Fibroblast of skin of left biceps (primary cell): ENCODE results near the gene RIN3.

Experiments used
- DNase-seq, 2 experiments: peaks; one replicate each; pipeline ENCODE4 v3.0.0-alpha.2; 2013; ENCODE audit warnings: low read depth in 2 of 2

RIN3 gene

DNA sequence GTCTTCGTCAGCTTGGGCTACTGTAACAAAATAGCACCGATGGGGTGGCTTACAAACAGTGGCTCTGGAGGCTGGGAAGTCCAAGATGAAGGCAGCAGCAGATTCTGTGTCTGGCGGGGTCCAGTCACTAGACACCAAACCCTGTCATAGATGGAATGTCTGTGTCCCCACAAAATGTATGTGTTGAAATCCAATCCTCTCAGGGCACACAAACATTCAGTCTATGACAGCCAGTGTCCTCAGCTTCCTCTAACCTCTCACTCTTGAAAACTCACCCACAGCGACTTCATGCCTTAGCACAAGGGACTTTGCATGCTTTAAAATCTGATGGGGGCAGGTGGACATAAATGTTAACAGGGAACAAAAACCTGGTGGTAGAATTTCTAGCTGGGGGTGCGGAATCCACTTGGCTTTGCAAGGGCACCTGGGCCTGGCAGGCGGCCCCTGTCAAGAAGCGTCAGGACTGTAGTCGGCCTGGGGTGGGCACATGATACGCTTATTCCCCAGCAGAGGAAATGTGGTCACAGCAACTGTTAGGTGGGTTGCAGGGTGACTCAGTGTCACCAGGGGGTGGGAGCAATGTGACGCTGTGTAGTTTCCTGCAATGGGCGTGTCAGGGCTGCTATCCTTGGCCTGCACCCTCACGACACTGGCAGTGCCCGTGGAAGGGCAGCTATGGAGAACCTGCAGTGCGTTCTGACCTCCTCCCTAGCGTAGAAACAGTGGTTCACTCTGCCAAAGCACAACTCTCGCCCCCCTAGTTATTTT lies 17.7 kb downstream of the RIN3 start:
- DNase-seq, result no peak

- DNase-seq, result no peak
Measured at GRCh38 chr14:92532490-92533163, 19.0 kb downstream of the RIN3 start.

- no peak for DNase-seq
Measured at GRCh38 chr14:92534932-92535643, 21.5 kb downstream of the RIN3 start.

DNA sequence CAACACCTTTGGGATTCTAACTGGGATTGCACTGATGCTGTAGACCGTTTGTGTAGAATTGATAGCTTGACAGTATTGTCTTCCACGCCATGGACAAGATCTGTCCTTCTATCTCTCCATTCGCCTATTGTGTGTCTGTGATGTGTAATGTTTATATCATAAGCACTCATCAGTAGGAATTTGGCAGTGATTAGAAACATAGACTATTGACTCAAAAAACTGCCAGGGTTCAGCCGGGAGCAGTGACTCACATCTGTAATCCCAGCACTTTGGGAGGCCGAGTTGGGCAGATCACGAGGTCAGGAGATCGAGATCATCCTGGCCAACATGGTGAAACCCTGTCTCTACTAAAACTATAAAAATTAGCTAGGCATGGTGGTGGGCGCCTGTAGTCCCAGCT lies 22.6 kb downstream of the RIN3 start:
- DNase-seq, result peak; percentile 50 to 54

GRCh38 chr14:92538412-92538985 lies 24.9 kb downstream of the RIN3 start:
- DNase-seq, result no peak

DNA sequence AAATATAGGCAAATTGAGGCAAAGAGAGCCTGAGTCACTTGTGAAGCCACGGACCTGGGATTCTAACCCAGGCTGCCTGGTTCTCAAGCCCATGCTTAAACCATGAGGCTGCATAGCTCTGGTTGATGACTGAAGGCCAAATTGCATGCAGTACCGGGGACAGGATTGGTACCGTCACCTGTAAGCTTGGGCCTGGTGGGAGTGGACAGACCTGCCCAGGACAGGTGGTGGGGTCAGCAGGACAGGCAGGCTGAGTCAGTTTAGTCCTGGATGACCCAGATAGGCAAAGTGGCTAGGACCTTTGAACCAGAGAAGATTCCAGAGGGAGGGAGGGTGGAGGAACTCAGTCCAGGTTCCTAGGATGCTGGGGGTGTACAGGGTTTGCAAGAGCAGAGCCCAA lies 25.8 kb downstream of the RIN3 start:
- DNase-seq, result no peak

DNA sequence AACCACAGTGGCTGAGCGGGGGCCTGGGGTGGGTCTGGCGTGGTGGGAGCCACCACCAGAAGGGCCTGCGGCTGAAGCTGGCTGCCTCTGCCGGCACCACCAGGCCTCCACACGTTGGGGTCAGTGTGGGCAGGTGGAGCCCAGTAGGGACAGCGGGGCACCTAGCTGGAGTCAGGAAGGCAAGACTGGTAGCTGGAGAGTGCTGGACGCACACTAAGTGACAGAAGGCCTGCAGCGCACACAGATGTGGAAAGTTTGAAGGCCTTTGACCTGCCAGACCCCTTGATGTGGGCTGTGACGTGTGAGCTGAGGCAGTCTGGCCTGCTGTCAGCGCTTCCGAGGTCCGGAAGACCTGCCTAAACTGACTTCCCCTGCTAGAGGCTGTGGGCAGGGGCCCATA lies 26.3 kb downstream of the RIN3 start:
- no peak for DNase-seq

DNA sequence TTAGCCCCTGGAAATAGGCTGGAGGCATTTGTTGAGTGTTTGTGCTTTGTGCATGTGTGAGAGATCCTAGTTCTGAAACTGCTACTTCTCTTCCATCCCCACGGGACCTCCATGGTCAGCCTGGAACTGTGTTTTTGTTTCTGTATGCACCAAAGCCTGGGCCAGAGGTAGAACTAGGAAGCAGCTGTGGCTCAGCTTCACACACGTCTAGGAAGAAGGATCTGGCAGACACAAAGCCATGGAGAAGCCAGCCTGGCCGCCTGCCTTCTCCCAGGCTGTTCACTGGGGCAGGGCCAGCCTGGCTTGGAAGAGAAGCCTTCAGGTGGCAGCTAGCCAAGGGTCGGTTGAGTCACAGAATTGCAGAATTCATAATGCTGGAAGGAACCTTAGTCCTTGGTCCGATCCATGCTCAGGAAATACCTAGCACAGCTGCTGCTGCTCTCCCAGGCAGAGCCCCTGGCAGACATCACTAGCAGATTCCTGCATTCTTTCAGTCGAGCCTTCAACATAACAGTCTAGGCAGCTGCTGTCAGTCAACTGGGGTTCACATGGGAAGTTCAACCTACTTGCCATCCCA lies 27.0 kb downstream of the RIN3 start:
- peak; percentile 99 for DNase-seq

GRCh38 chr14:92542766-92543554 lies 29.4 kb downstream of the RIN3 start:
- DNase-seq, result no peak

DNA sequence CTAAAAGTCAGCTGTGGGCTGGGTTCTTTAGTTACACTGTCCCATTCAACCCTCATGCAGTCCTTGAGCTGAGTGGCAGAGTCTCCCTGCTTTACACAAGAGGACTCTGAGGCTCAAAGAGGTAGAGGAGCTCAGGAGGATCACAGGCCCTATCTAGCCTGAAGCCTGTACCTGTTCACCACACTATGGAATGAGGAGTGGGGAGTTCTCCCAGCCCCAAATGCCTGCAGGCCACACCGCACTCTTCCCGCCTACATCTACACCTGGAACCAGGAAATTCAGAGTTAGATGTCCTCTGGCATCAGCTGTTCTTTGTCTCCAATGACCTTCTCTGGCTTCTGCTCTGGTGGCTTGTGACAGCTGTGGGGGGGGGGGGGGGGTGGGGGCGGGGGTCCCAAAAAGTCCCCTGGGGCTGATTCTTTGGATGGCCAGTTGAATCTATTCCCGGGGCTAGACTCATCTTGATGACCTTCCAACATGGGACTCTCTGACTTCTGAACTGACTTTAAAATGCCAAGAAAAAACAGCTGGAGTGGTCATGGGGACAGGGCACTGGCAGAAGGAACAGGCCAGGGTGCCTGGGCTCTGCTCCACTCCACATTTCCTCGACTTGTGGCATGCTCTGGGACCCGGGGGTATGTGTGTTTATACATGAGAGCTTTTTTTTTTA lies 30.6 kb downstream of the RIN3 start:
- DNase-seq, result no peak

DNA sequence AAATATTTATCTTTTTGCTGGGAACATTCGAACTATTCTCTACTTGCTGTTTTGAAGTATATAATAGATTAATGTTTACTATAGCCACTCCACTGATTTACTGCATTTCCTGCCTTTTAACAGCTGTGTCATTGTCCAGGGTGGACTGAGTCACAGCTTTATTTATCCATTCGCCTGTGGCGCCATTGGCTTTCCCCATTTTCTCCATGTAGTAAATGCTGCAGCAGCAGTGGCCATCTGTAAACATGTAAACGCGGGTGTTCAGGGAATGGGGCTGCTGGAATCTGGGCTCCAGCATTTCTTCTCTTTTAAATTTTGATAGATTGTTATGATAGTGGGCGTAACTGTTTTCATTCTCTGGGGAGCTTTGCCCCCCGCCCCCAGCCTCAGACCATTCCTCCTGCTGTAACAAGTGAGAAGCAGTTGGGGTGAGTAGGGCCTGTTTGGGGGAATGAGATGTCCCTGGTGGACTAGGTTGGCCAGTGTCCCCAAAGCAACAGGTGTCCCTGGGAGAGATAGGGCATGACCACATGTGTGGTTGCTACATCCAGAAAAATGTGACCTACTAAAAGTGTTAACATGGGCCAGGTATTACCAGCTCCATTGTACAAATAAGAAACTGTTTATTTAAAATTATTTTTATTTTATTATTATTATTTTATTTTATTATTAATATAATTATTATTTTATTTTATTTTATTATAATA lies 32.9 kb downstream of the RIN3 start:
- no peak for DNase-seq

GRCh38 chr14:92549105-92549858 lies 35.7 kb downstream of the RIN3 start:
- DNase-seq, result no peak

GRCh38 chr14:92549859-92550230 lies 36.3 kb downstream of the RIN3 start:
- no peak for DNase-seq

GRCh38 chr14:92551044-92551841 lies 37.7 kb downstream of the RIN3 start:
- no peak for DNase-seq

- no peak for DNase-seq
Measured at GRCh38 chr14:92552066-92552465, 38.5 kb downstream of the RIN3 start.

GRCh38 chr14:92553438-92553837 lies 39.9 kb downstream of the RIN3 start:
- DNase-seq, result peak in 1 of 2 experiments; percentile 27

DNA sequence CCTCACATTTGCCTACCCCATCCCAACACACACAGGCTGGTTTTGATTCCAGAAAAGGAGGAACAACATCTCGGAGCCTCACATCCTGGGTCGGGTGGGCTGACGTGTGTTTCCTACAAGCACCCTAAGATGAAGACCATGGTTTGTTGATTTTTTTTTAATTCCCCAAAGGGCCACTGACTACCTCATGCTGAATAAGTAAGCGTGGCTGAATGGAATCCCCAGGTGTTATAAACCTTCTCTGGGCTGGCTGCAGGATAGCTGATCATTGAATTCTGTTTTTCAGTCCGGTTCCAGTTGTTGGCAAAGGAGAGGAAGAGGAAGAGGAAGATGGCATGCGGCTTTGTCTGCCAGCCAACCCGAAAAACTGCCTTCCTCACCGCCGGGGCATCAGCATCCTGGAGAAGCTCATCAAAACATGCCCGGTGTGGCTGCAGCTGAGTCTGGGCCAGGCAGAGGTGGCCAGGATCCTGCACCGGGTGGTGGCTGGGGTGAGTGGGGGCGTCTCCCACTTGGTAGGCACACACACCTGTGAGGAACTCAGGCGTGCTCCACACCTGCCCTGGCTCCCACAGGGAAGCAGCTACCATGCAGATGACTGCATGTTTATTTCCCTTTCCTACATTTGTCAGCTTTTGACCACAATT lies 42.0 kb downstream of the RIN3 start:
- DNase-seq, result no peak

DNA sequence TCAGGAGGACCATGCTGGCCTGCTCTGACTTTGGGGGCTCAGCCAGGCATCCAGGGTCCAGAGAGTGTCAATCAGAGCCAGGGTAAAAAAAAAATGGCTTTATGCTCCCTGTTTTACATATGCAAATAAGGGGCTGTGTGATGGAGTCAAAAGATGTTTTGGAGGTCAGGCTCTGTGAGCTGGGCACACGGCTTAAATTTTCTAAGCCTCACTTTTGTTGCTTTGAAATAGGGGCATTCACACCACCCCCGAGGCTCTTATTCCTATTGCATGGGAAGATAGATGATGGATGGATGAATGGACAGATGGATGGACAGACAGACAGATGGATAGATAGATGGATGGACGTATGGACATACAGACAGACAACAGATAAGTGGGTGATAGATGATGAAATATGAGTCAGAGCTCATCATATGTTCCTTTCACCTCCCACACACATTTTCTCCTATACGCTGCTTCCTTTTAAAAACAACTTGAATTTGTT lies 42.7 kb downstream of the RIN3 start:
- DNase-seq, result no peak
